Measurements from ENCODE around the gene TRO.

Gene TRO

GRCh38 chrX:54961750-54962149 is 41.1 kb downstream of the TRO start:
- Histone ChIP-seq H3K27ac (ENCODE audit: low read length) (no peak overlapping the region), H3K4me3 (ENCODE audit: low read length) (no peak overlapping the region), H3K9me3 (ENCODE audit: control insufficient read depth, insufficient read depth, low read length) (no peaks in the 10 kb centered on the region), H3K27me3 (ENCODE audit: control insufficient read depth, insufficient read depth, low read length) (no peaks in the 10 kb centered on the region), H3K4me1 (ENCODE audit: control insufficient read depth, insufficient read depth, low read length) (no peaks in the 10 kb centered on the region), H3K36me3 (ENCODE audit: control insufficient read depth, insufficient read depth, low read length) (no peaks in the 10 kb centered on the region)
- no CpG with 5 or more reads among the region's 1 CpG for WGBS (ENCODE audit: insufficient coverage, insufficient read length)
- DNase-seq (ENCODE audit: low read depth, low spot score) = no peak

- DNase-seq (ENCODE audit: low read depth, low spot score) = no peak
- no peaks in the 10 kb centered on the region for H3K4me1 ChIP-seq (ENCODE audit: control insufficient read depth, insufficient read depth, low read length)
- no peaks in the 10 kb centered on the region for H3K9me3 ChIP-seq (ENCODE audit: control insufficient read depth, insufficient read depth, low read length)
- no peaks in the 10 kb centered on the region for H3K27me3 ChIP-seq (ENCODE audit: control insufficient read depth, insufficient read depth, low read length)
- no peak overlapping the region for H3K4me3 ChIP-seq (ENCODE audit: low read length)
- no peak overlapping the region for H3K27ac ChIP-seq (ENCODE audit: low read length)
- no peaks in the 10 kb centered on the region for H3K36me3 ChIP-seq (ENCODE audit: control insufficient read depth, insufficient read depth, low read length)
- WGBS (ENCODE audit: insufficient coverage, insufficient read length) = no CpG with 5 or more reads among the region's 4 CpGs
These were observed 44.3 kb downstream of the TRO start for GRCh38 chrX:54964766-54965497.

DNA sequence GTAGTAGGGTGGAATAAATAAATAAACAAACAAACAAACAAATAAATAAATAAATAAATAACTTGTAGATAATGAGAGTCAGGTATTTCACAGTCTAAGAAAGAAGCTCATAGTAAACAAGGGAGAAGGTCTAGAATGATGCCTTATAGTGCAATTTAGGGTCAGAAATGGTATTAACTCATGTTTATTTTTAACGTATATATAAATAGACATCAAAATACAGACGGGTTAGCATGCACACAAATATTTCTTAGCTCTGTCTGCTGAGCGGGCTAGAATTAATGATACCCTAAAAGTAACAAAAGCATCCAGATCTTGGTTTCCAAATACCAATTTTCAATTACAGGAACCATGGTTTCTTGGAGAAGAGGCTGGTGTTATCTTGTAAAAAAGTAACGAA is 56.8 kb downstream of the TRO start:
- DNase-seq (ENCODE audit: low read depth, low spot score) = no peak
- Histone ChIP-seq H3K27ac (ENCODE audit: low read length) (no peak overlapping the region), H3K36me3 (ENCODE audit: control insufficient read depth, insufficient read depth, low read length) (no peaks in the 10 kb centered on the region), H3K9me3 (ENCODE audit: control insufficient read depth, insufficient read depth, low read length) (no peaks in the 10 kb centered on the region), H3K27me3 (ENCODE audit: control insufficient read depth, insufficient read depth, low read length) (no peaks in the 10 kb centered on the region), H3K4me3 (ENCODE audit: low read length) (no peak overlapping the region), H3K4me1 (ENCODE audit: control insufficient read depth, insufficient read depth, low read length) (no peaks in the 10 kb centered on the region)
- no CpG with 5 or more reads among the region's 4 CpGs for WGBS (ENCODE audit: insufficient coverage, insufficient read length)

DNA sequence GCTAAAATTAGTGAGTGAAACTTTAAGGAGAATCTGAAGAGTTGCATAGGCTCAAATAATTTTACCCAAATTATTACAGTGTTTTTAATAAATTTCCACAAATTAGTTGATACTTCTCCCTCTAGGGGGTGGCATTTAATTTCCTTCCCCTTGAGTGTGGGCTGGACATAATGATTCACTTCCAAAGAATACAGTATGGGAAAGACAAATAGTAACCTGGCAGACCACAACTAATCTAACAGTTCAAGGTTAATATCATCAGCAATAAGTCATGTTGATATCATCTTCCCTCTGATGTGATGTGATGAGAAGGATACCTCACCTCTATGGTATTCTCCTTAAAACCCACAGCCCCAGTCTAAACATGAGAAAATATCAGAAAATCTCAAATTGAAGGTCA is 57.8 kb downstream of the TRO start:
- H3K36me3 ChIP-seq (ENCODE audit: control insufficient read depth, insufficient read depth, low read length) = no peaks in the 10 kb centered on the region
- no peaks in the 10 kb centered on the region for H3K4me1 ChIP-seq (ENCODE audit: control insufficient read depth, insufficient read depth, low read length)
- H3K27ac ChIP-seq (ENCODE audit: low read length) = no peak overlapping the region
- H3K27me3 ChIP-seq (ENCODE audit: control insufficient read depth, insufficient read depth, low read length) = no peaks in the 10 kb centered on the region
- DNase-seq (ENCODE audit: low read depth, low spot score) = no peak
- H3K4me3 ChIP-seq (ENCODE audit: low read length) = no peak overlapping the region
- no peaks in the 10 kb centered on the region for H3K9me3 ChIP-seq (ENCODE audit: control insufficient read depth, insufficient read depth, low read length)

DNA sequence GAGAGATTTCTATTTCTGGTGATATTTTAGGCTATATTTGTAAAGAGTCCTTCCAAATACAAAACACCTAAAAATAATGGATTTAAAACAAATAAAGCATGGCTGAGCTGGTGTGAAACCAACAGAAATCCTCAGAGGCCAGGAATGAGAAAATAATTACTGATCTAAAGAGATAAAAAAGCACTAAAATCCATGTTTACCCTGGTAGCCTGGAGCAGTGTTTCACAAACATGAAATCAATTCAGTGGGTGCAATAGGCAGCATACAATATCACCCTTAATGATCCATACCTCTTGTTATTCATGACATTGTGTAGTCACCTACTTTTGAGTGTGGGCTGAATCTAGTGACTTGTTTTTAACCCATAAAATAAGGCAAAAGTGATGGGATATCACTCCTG is 58.8 kb downstream of the TRO start:
- no peak overlapping the region for H3K4me3 ChIP-seq (ENCODE audit: low read length)
- no peaks in the 10 kb centered on the region for H3K4me1 ChIP-seq (ENCODE audit: control insufficient read depth, insufficient read depth, low read length)
- no peaks in the 10 kb centered on the region for H3K27me3 ChIP-seq (ENCODE audit: control insufficient read depth, insufficient read depth, low read length)
- H3K27ac ChIP-seq (ENCODE audit: low read length) = no peak overlapping the region
- DNase-seq (ENCODE audit: low read depth, low spot score) = no peak
- H3K36me3 ChIP-seq (ENCODE audit: control insufficient read depth, insufficient read depth, low read length) = no peaks in the 10 kb centered on the region
- H3K9me3 ChIP-seq (ENCODE audit: control insufficient read depth, insufficient read depth, low read length) = no peaks in the 10 kb centered on the region

DNA sequence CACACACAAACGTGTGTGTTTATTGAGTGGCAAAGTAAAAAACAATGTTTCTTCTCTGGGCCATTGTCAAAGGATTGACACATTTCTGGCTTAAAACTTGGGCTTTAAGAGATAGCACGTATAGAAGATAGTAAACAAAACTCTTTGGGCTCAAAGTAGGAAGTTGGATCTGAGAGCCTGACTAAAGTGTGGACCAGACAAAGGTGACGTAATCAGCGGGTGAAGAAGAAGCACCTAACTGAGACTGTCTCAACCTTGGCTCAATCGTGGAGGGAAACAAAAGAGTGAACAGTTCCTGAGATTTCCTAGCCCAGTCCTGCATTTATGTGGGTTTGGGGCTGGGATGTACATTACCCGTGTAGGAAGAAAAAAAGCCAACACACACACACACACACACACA is 59.7 kb downstream of the TRO start:
- H3K9me3 ChIP-seq (ENCODE audit: control insufficient read depth, insufficient read depth, low read length) = no peaks in the 10 kb centered on the region
- no peaks in the 10 kb centered on the region for H3K27me3 ChIP-seq (ENCODE audit: control insufficient read depth, insufficient read depth, low read length)
- H3K36me3 ChIP-seq (ENCODE audit: control insufficient read depth, insufficient read depth, low read length) = no peaks in the 10 kb centered on the region
- no CpG with 5 or more reads among the region's 6 CpGs for WGBS (ENCODE audit: insufficient coverage, insufficient read length)
- no peaks in the 10 kb centered on the region for H3K4me1 ChIP-seq (ENCODE audit: control insufficient read depth, insufficient read depth, low read length)
- no peak for DNase-seq (ENCODE audit: low read depth, low spot score)
- no peak overlapping the region for H3K4me3 ChIP-seq (ENCODE audit: low read length)
- no peak overlapping the region for H3K27ac ChIP-seq (ENCODE audit: low read length)

All from iPS DF 6.9 (cell line).